Hematopoietic multipotent progenitor cell (in vitro differentiated cells): ENCODE measurements around the gene DYNLT2B. TPM values are rescaled to one million over a fixed set of nuclear protein-coding genes. Genes with fewer than 3 reads are reported as not detected.
A peak's percentile ranks its signal among the peaks of the same experiment; 100 is the strongest.
"Not testable (repeated sequence)": the region's sequence is repeated elsewhere in the genome, so short reads cannot be mapped to it uniquely, and the experiment has no call there.

Experiments
- DNase-seq, 3 donors: peaks; one replicate each; pipeline ENCODE4 v3.0.0-alpha.2; 2011 to 2015; ENCODE audit warnings: low read depth in 2 of 3, low spot score in 2 of 3
- total RNA-seq: library from RNA; depleted of rRNA; stranded (reverse); fragments of >200 nt; gene quantifications from one replicate; pipeline ENCODE4 v1.2.3, GENCODE V29; 2012

The DYNLT2B gene
- 2.2 TPM for total RNA-seq

DNA sequence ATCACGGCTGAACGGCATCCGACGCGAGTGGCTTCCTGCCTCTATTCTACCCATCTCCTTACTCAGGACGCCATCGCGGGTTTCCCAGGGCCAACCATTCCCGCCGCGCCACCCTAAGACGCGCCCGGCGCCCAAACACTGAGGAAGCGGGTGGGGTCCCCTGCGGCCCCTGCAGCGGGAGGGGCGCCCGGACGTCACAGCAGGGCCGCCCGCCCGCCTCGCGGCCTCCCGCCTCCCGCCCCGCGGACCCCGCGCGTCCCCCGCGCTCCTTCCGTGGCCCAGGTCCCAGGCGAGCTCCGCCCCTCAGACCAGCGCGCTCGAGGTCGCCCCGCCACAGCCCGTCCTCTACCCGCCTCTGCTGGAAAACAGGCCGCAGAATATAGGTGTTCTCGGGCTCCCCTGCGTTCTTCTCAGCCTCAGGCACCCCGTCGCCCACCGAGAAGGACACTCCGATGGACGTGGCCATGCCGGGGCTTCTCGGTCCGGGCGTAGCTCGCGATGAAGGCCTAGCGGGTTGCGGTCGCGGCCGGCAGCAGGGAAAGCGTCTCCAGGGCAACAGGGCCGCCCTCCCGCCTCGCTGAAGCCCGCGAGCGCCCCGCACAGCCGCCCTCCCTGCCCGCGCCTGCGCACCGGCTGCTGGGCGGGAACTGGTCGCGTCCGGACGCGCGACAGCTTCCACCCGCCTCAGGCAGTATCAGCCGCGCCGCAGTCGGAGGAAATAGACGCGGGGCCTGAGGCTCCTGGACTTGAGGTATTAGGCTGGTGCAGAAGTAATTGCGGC lies at the start of gene DYNLT2B:
DYNLT2B (minus strand) TSS at position 554 of the 781 bp plus-strand sequence; CDS start at position 466, 88 bp downstream.
- DNase-seq = peak; percentile 74 to 93 (median 91)

GRCh38 chr3:196365736-196366135 lies 47.7 kb upstream of the DYNLT2B start:
- no peak for DNase-seq

DNA sequence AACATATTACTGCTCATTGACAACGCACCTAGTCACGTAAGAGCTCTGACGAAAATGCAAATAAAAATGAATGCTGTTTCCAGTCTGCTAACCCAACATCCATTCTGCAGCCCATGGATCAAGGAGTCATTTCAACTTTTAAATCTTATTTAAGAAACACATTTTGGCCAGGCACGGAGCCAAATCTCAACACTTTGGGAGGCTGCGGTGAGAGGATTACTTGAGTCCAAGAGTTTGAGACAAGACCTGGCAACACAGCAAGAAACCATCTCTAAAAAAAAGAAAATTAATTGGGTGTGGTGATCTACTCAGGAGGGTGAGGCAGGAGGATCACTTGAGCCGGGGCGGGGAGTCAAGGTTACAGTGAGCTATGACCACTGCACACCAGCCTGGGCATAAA lies 42.5 kb upstream of the DYNLT2B start:
- DNase-seq = no peak

GRCh38 chr3:196358540-196358939 lies 40.5 kb upstream of the DYNLT2B start:
- DNase-seq = not testable (repeated sequence)

DNA sequence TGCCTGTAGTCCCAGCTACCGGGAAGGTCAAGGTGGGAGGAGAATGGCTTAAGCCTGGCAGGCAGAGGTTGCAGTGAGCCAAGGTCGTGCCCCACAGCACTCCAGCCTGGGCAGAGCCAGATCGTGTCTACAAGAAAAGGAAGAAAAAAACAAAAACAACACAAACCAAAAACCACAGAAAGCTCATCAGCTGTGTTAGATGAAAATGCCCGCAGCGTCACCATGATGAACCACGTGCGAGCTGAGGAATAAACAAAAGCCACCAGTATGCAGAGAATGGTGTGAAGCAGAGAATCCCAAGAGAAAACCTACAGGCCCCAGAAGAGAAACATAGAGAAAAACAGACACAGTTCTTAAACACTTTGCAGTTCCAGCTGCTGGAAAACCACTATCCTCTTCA lies 39.9 kb upstream of the DYNLT2B start:
- DNase-seq = no peak

GRCh38 chr3:196356556-196356955 lies 38.5 kb upstream of the DYNLT2B start:
- DNase-seq = no peak

DNA sequence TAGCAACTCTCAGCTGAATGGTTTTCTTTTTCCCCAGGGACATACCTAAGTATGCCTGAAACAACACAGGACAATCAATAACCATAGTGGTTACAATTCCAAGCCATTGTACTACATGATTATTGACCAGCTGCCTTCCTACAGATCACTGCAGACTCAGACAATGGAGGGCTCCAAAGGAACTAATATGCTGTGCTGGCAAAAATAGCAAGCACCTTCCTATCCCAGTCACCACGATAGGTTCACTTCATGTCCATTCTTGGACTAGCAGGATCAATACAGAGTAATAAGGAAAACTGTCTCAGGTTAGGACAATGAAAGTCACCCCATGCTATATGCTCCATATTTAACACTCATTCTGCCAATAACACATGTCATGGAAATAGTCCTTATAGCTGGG lies 37.6 kb upstream of the DYNLT2B start:
- DNase-seq = no peak

DNA sequence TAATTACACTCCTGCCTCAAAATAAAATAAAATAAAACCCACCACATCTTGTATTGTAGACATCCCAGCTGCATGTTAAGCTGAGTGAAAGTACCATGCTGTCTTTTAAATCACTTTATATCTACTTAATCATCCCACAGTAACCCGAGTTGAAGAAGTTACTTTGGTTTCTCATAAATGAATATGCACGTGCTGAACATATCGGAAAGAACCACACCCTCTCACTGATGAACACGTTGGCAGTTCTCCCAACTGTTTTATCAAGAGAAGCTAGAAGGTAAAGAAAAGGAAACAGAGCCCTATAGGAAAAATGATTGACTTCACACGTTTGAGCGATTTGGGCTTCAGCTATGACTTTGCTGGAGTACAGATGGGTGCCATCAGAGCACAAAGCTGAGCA lies 36.1 kb upstream of the DYNLT2B start:
- DNase-seq = no peak

DNA sequence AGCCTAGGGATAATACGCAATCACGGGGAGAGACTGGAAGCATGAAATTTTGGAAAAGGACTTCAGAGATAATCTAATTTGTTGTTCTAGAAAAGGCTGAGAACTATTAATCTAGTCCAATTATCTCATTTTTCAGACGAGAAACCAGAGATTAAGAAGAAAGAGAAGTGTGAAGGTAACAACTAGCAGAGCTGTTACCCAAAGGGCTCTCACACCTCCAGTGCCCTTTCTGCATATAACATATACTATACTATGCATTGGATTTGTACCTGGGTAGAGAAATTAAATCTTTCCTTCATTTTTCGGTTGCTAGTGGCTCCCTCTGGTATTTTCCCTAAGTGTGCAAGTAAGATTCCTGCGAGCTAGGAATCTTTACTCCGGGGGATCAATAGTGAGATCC lies 33.5 kb upstream of the DYNLT2B start:
- no peak for DNase-seq

DNA sequence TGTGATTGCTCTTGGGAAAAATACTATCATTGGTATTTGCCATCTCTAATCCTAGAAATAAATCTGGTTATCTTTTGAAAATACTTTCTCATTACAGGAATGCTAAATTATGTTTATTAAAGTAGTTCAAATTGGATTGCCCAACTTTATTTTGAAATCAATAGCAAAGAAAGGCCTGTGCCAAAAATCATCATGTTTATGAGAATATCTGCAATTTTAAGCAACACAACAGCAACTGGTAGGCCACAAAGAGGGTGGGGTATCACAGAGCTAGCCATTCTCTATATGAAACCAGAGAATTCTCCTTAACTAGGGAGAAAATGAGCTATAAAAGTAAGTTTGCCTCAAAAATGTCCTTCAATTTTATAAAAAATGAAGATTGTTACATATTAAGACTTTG lies 32.0 kb upstream of the DYNLT2B start:
- no peak for DNase-seq

GRCh38 chr3:196348698-196349097 lies 30.7 kb upstream of the DYNLT2B start:
- no peak for DNase-seq

DNA sequence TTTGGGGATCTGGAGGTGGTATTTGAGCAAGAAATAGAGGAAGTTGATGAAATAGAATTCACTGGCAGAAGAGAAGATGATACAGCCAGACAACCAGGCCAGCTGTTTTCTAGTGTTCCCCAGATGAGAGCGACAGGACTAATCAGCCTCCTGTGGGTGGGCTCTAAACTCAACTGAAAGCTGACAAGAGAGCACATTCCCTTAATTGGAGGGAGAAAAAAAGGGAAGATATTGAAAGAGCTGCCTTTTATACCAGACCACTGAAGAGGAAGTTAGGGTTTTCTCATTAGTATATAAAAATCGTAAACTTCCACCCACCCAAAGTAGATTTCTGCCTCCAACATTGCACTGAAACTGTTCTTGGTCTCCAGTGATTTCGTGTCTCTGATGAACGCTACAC lies 26.6 kb upstream of the DYNLT2B start:
- DNase-seq = peak in 2 of 3 donors; percentile 42 to 74

GRCh38 chr3:196343917-196344316 lies 25.9 kb upstream of the DYNLT2B start:
- DNase-seq = not testable (repeated sequence)

- DNase-seq = no peak
Observed at GRCh38 chr3:196341137-196341536, 23.1 kb upstream of the DYNLT2B start.

GRCh38 chr3:196340466-196340865 lies 22.4 kb upstream of the DYNLT2B start:
- no peak for DNase-seq

GRCh38 chr3:196339493-196340254 lies 21.6 kb upstream of the DYNLT2B start:
- DNase-seq = peak in 2 of 3 donors; percentile 45 to 51

DNA sequence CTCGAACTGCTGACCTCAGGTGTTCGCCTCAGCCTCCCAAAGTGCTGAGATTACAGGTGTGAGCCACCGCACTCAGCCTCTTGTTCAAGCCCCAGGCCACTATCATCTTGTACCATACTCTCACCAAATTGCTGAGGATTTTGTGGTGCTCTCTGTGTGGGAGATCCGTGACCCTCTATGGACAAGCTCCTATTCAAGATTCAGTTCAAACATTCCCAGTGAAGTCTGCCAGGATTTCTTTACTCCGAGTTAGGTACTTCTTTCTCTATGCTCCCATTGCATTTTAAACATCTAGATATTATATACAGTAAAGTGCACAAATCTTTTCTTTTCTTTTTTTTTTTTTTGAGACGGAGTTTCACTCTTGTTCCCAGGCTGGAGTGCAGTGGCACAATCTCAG lies 21.0 kb upstream of the DYNLT2B start:
- DNase-seq = no peak

DNA sequence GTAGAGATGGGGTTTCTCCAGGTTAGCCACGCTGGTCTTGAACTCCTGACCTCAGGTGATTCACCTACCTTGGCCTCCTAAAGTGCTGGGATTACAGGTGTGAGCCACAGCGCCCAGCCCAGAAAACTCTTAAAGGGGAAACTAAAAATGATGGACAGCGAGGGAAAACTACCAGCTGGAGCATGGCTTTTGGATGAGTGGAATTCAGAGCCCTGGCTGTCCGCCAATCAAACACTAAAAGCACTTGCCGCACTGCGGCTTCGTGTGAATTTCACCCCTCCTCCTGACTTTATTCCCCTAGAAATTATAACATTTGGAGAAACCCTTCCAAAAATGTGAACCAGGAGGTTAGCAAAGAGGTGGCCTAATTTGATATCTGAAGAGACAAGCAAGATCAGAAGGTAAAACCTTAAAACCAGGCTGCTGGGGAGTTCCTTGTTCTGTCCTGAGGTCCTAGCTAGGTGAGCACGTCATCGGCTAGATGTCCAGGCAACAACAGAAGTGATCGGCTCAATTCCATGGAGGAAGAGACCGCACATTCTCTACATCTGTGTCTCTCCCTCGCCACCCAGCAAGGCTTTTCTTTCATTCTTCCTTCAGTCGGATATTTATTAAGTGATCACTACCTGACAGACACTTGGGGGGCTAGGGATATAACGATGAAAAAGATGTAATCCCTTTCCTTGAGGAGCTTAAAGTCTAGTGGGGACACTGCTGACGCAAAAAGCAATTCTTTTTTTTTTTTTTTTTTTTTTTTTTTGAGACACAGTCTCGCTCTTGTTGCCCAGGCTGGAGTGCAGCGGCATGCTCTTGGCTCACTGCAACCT lies 18.5 kb upstream of the DYNLT2B start:
- DNase-seq = no peak

DNA sequence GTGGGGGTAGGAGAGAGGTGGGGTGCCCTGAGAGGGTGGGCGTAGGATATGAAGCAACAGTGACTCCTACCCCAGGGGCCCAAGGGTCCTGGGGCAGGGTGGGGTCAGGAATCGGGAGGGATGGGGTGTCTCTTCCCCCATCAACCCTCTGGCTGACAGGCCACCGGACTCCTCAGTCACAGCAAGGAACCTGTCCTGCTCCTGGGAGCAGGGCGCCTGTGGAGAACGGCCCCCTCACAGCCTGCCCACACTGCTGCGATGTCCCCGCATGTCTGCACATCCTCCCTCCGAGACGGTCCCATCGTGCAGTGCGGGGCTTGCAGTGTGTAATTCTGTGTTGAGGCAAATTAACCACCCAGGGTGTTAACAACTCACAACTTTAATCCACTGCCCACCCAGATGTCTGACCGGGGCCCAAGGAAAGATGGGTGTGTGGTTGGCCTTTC lies 17.5 kb upstream of the DYNLT2B start:
- DNase-seq = no peak

- no peak for DNase-seq
Observed at GRCh38 chr3:196334982-196335381, 16.9 kb upstream of the DYNLT2B start.

- DNase-seq = no peak
Observed at GRCh38 chr3:196332168-196332567, 14.1 kb upstream of the DYNLT2B start.
